HepG2 (cell line): ENCODE measurements around the gene CHST3. TPM values are rescaled to one million over a fixed set of nuclear protein-coding genes. Genes with fewer than 3 reads are reported as not detected.

Experiments used
- ATAC-seq: fragments of 200-7000 bp; cut with Tn5 transposase; 3 replicates; pipeline ENCODE4 v1.9.1; 2020; ENCODE audit warnings: mild to moderate bottlenecking, moderate library complexity
- BruUV-seq: library from RNA; stranded (reverse); fragments of 400-500 nt; replicated peaks from 2 replicates; lab custom pipeline; 2021; lab: Mats Ljungman, UMichigan
- CTCF ChIA-PET: fragments of 300-600 bp; formaldehyde crosslinking; extraction: SDS; loops from one replicate; lab custom pipeline; 2021; ENCODE audit warnings: low total read pairs, inconsistent platforms, low intra/inter-chr PET ratio; lab: Yijun Ruan, JAX
- POLR2A ChIA-PET: fragments of 350-600 bp; sonication (Branson Sonifier 250); formaldehyde crosslinking; loops from one replicate; lab custom pipeline; 2020; ENCODE audit warnings: antibody characterized with exemption, inconsistent platforms; lab: Yijun Ruan, JAX
- DNase-seq: peaks from one replicate; pipeline ENCODE4 v3.0.0-alpha.2; 2015; ENCODE audit warnings: low spot score
- FAIRE-seq: peaks from 3 replicates; lab custom pipeline; 2011; peaks lifted over from hg19 to GRCh38; lab: Jason Lieb, UNC
- H2AFZ ChIP-seq: one replicate; pipeline ENCODE4 v1.6.1; 2011; ENCODE audit warnings: low read length, inconsistent platforms
- H3K27ac ChIP-seq: fragments of 300-600 bp; 3 replicates; pipeline ENCODE4 v1.8.0; 2011; ENCODE audit warnings: mixed run types, mild to moderate bottlenecking, mixed read lengths, low read length, inconsistent platforms; ENCODE audit not compliant: insufficient read depth; ENCODE audit errors: extremely low read length
- H3K27me3 ChIP-seq, 2 experiments: fragments of 200-600 bp in 1 of 2; 2 replicates in 1 of 2; 3 replicates in 1 of 2; pipeline versions ENCODE4 v1.6.0 to v1.8.0; 2011; ENCODE audit warnings: low read length in 2 of 2, mild to moderate bottlenecking in 2 of 2, moderate library complexity in 2 of 2, inconsistent platforms in 1 of 2; ENCODE audit not compliant: insufficient read depth in 2 of 2, control insufficient read depth in 1 of 2
- H3K36me3 ChIP-seq, 2 experiments: fragments of 200-600 bp in 1 of 2; replicated peaks in 1 of 2; 2 replicates in 1 of 2; 3 replicates in 1 of 2; pipeline versions ENCODE4 v1.5.1 to v1.8.0; 2011; ENCODE audit warnings: low read length in 2 of 2, inconsistent platforms in 1 of 2; ENCODE audit not compliant: insufficient read depth in 2 of 2, control insufficient read depth in 1 of 2
- H3K4me1 ChIP-seq: 2 replicates; pipeline ENCODE4 v1.5.1; 2012; ENCODE audit warnings: low read length, inconsistent platforms; ENCODE audit not compliant: insufficient read depth
- H3K4me2 ChIP-seq: 2 replicates; pipeline ENCODE4 v1.6.0; 2011; ENCODE audit warnings: low read depth, low read length, inconsistent platforms
- H3K4me3 ChIP-seq, 3 experiments: fragments of 200-600 bp in 1 of 3; sonication (generic), shearing (Covaris generic) in 1 of 3; replicated peaks in 1 of 3; 2 replicates each; pipeline ENCODE4 v1.5.1; 2011 to 2016; ENCODE audit warnings: low read length in 3 of 3, inconsistent platforms in 2 of 3, low read depth in 2 of 3, mild to moderate bottlenecking in 2 of 3, control low read depth in 1 of 3, mixed read lengths in 1 of 3; ENCODE audit not compliant: insufficient read depth in 1 of 3
- H3K79me2 ChIP-seq: one replicate; pipeline ENCODE4 v1.6.1; 2011; ENCODE audit warnings: low read length, inconsistent platforms; ENCODE audit not compliant: insufficient read depth
- H3K9ac ChIP-seq: 2 replicates; pipeline ENCODE4 v1.6.0; 2011; ENCODE audit warnings: mild to moderate bottlenecking, low read depth, low read length, inconsistent platforms; ENCODE audit not compliant: insufficient read depth
- H3K9me3 ChIP-seq: 2 replicates; pipeline ENCODE4 v1.5.1; 2012; ENCODE audit warnings: mild to moderate bottlenecking, low read length
- H4K20me1 ChIP-seq: 2 replicates; pipeline ENCODE4 v1.6.0; 2011; ENCODE audit warnings: inconsistent platforms, mild to moderate bottlenecking, low read length, moderate library complexity; ENCODE audit not compliant: insufficient read depth
- CCAR2 ChIP-seq: fragments of 200-400 bp; formaldehyde crosslinking; optimal IDR thresholded peaks from 2 replicates; pipeline ENCODE3; 2018; ENCODE audit warnings: low read depth, mild to moderate bottlenecking, low read length, moderate library complexity
- EP300 ChIP-seq, 3 experiments: sonication (generic) in 1 of 3; formaldehyde crosslinking in 1 of 3; IDR thresholded peaks; 2 replicates each; pipeline versions ENCODE4 v1.5.1 to v1.6.1; 2011 to 2020; ENCODE audit warnings: low read depth in 2 of 3, low read length in 2 of 3, borderline replicate concordance in 1 of 3, improper control_type of control experiment in 1 of 3, mild to moderate bottlenecking in 1 of 3, missing genetic modification reagents in 1 of 3, moderate library complexity in 1 of 3
- KDM1A ChIP-seq: IDR thresholded peaks from 2 replicates; pipeline ENCODE4 v1.6.1; 2016; ENCODE audit warnings: missing compliant biosample characterization
- PAX8 ChIP-seq: sonication (generic); formaldehyde crosslinking; IDR thresholded peaks from 2 replicates; pipeline ENCODE4 v1.8.0; 2022; ENCODE audit warnings: mild to moderate bottlenecking, missing genetic modification reagents, borderline replicate concordance
- PHF21A ChIP-seq: sonication (generic); formaldehyde crosslinking; IDR thresholded peaks from 2 replicates; pipeline ENCODE4 v1.5.0; 2020; ENCODE audit warnings: mild to moderate bottlenecking, missing genetic modification reagents
- PPARG ChIP-seq: conservative IDR thresholded peaks from 2 replicates; pipeline ENCODE4 v1.6.1; 2016; ENCODE audit warnings: missing biosample characterization, missing genetic modification reagents
- PRDM10 ChIP-seq: sonication (generic); formaldehyde crosslinking; IDR thresholded peaks from 2 replicates; pipeline ENCODE4 v1.4.0; 2020; ENCODE audit warnings: low read depth, missing genetic modification reagents
- RXRB ChIP-seq: IDR thresholded peaks from 2 replicates; pipeline ENCODE4 v1.6.1; 2016; ENCODE audit warnings: borderline replicate concordance, missing genetic modification reagents, missing compliant biosample characterization
- ZNF598 ChIP-seq: sonication (generic); formaldehyde crosslinking; IDR thresholded peaks from 2 replicates; pipeline ENCODE4 v1.5.1; 2020; ENCODE audit warnings: mild to moderate bottlenecking, missing genetic modification reagents, borderline replicate concordance
- WGBS: methylation state at CpG from one replicate; pipeline ENCODE4 v1.1.6; 2017; ENCODE audit warnings: low lambda C conversion rate; 5-methylcytosine and 5-hydroxymethylcytosine counted together
- in situ Hi-C: cut with HindIII; loops from 2 replicates; pipeline ENCODE4 v1.10.0; 2017; ENCODE audit warnings: low pct_unique_long_range_greater_than_20kb; ENCODE audit not compliant: extremely low pct_ligation_motif_present
- intact Hi-C: fragments of 100-400 bp; cut with micrococcal nuclease; formaldehyde crosslinking; loops from one replicate; pipeline ENCODE4 v1.10.0; 2022; ENCODE audit not compliant: unreplicated experiment
- polyA plus RNA-seq, 8 experiments: library from polyadenylated mRNA; depleted of rRNA in 3 of 8; stranded (reverse) in 7 of 8; unstranded in 1 of 8; fragments of >200 nt; fragmentation: Illumina TruSeq in 4 of 8; extraction: Trizol in 4 of 8; gene quantifications; 2 replicates each; pipeline versions ENCODE4 v1.2.1 to v1.2.3, GENCODE V29; 2011 to 2016; ENCODE audit warnings: low read depth in 4 of 8, missing spikeins in 1 of 8, mixed read lengths in 1 of 8; ENCODE audit not compliant: insufficient read depth in 1 of 8
- total RNA-seq, 5 experiments: library from RNA; depleted of rRNA; stranded (reverse); fragments of >200 nt; fragmentation: Illumina TruSeq; extraction: Trizol; gene quantifications; 2 replicates each; pipeline ENCODE4 v1.2.3, GENCODE V29; 2016; ENCODE audit warnings: low read depth in 1 of 5

CHST3 gene
- total and polyA plus RNA-seq, 2 of the 13 experiments (the other 11 are each of a cell fraction or from before 2014, with no cell fraction given) = 7.2 to 18.7 TPM

- intact Hi-C loops = no loop called here
- Histone ChIP-seq H3K4me3 (no peak overlapping the region), H2AFZ (no peak overlapping the region), H3K4me1 (peaks cover 39% of the 10 kb centered on the region), H3K9ac (no peak overlapping the region), H3K27me3 (peaks cover 0 to 4% of the 10 kb centered on the region in 2 experiments; a peak in 1 of 5 replicates), H3K4me2 (no peak overlapping the region), H3K79me2 (peaks cover 24% of the 10 kb centered on the region), H3K9me3 (no peaks in the 10 kb centered on the region), H4K20me1 (no peaks in the 10 kb centered on the region), H3K36me3 (no peaks in the 10 kb centered on the region), H3K27ac (no peak overlapping the region)
- DNase-seq (no peak), ATAC-seq (no peak), FAIRE-seq (no peak)
- no TSS peak for BruUV-seq
- CTCF ChIA-PET = no interaction called here
- POLR2A ChIA-PET = no interaction called here
- in situ Hi-C loops = loop anchor here (10.0 kb wide), 1 partner anchor 373 kb away; no protein-coding TSS in a partner anchor
- WGBS = 87% methylated on average over 10 of the region's 10 CpGs
- TF ChIP-seq PRDM10 (CRISPR knock-in tag) (no peak), CCAR2 (no peak), KDM1A (CRISPR knock-in tag) (no peak)
These were observed 2.4 kb upstream of the CHST3 start for GRCh38 chr10:71961831-71962230.

GRCh38 chr10:71962901-71963300 is 1.3 kb upstream of the CHST3 start:
- ChIA-PET POLR2A (interaction anchor here (0.6 to 3.2 kb wide), 15 partner anchors 9 to 362 kb away, joined by 3 to 29 read pairs (median 5); no protein-coding TSS in a partner anchor), CTCF (interaction anchor here (1.6 kb wide), 1 partner anchor 85 kb away, joined by 4 read pairs; no protein-coding TSS in a partner anchor)
- no peak for DNase-seq
- peak overlapping the region; percentile 96 for H3K4me2 ChIP-seq
- in situ Hi-C loops (loop anchor here (10.0 kb wide), 1 partner anchor 372 kb away; no protein-coding TSS in a partner anchor), intact Hi-C loops (no loop called here)
- H2AFZ ChIP-seq = peak overlapping the region; percentile 49
- peaks cover 41% of the 10 kb centered on the region for H3K4me1 ChIP-seq
- peak overlapping the region; percentile 85 for H3K9ac ChIP-seq
- no peak for FAIRE-seq
- 30% methylated on average over 6 of the region's 6 CpGs for WGBS
- no peaks in the 10 kb centered on the region for H3K36me3 ChIP-seq
- no peaks in the 10 kb centered on the region for H3K9me3 ChIP-seq
- peaks cover 0 to 4% of the 10 kb centered on the region in 2 experiments; a peak in 1 of 5 replicates for H3K27me3 ChIP-seq
- H3K27ac ChIP-seq = peak overlapping the region; percentile 86
- peak; percentile 7; the same call in 1 of the 2 replicates for TF ChIP-seq PHF21A (CRISPR knock-in tag)
- peak; percentile 21; the same call in 1 of the 2 replicates for TF ChIP-seq RXRB (CRISPR knock-in tag)
- 0 out of 4 replicates have a peak, but pooled peaks of 1 of the 2 experiments have one; percentile 11 for TF ChIP-seq EP300 (IDR thresholded peaks at IDR 0.05; ENCODE audit: low read depth in 2 of 2, low read length in 2 of 2)
- no peak for TF ChIP-seq EP300 (CRISPR knock-in tag; IDR thresholded peaks at IDR 0.05; ENCODE audit: borderline replicate concordance)
- TF ChIP-seq PPARG = peak; percentile 57; the same call in 1 of the 2 replicates
- TF ChIP-seq PAX8 (CRISPR knock-in tag) = peak; percentile 3; the same call in 1 of the 2 replicates
- TF ChIP-seq ZNF598 (CRISPR knock-in tag) = no peak
- TF ChIP-seq, all 625 proteins: peak for 5
- no peaks in the 10 kb centered on the region; the same call in 1 of the 2 replicates for H4K20me1 ChIP-seq
- BruUV-seq = TSS peak; percentile 85
- ATAC-seq = peak; percentile 2; the same call in 2 of the 3 replicates
- peaks cover 35% of the 10 kb centered on the region for H3K79me2 ChIP-seq
- peak overlapping the region; percentile 78 to 95 (median 89); a peak in 5 of 6 replicates for H3K4me3 ChIP-seq
